GM12878 (cell line): ENCODE measurements around the gene PSG4. TPM values are rescaled to one million over a fixed set of nuclear protein-coding genes. Genes with fewer than 3 reads are reported as not detected.
"Not testable (repeated sequence)": the region's sequence is repeated elsewhere in the genome, so short reads cannot be mapped to it uniquely, and the experiment has no call there.

ENCODE experiments used
- ATAC-seq: fragments of 200-7000 bp; cut with Tn5 transposase; 3 replicates; pipeline ENCODE4 v1.9.1; 2020; ENCODE audit warnings: mild to moderate bottlenecking, moderate library complexity
- BruUV-seq: library from RNA; stranded (reverse); fragments of 400-500 nt; replicated peaks from 2 replicates; lab custom pipeline; 2021; lab: Mats Ljungman, UMichigan
- CTCF ChIA-PET: fragments of 300-600 bp; sonication (Branson Sonifier 250); formaldehyde crosslinking; extraction: SDS; loops from one replicate; lab custom pipeline; 2021; ENCODE audit warnings: inconsistent platforms; lab: Yijun Ruan, JAX
- POLR2A ChIA-PET: fragments of 350-600 bp; formaldehyde crosslinking; extraction: SDS; loops from one replicate; lab custom pipeline; 2021; ENCODE audit warnings: inconsistent platforms; lab: Charles Lee
- RAD21 ChIA-PET: fragments of 300-600 bp; sonication (Branson Sonifier 250); formaldehyde crosslinking; loops from one replicate; lab custom pipeline; 2023; ENCODE audit warnings: antibody characterized with exemption; ENCODE audit not compliant: unreplicated experiment; lab: Charles Lee
- SMC1A ChIA-PET: fragments of 300-600 bp; sonication (Branson Sonifier 250); formaldehyde crosslinking; loops from one replicate; lab custom pipeline; 2023; ENCODE audit not compliant: unreplicated experiment, uncharacterized antibody; lab: Charles Lee
- DNase-seq: peaks from one replicate; pipeline ENCODE4 v3.0.0-alpha.2; 2011; ENCODE audit warnings: low read depth, low spot score
- FAIRE-seq: peaks from 3 replicates; lab custom pipeline; 2011; peaks lifted over from hg19 to GRCh38; lab: Jason Lieb, UNC
- H2AFZ ChIP-seq: 2 replicates; pipeline ENCODE4 v1.6.0; 2011; ENCODE audit warnings: low read depth, low read length, control low read depth; ENCODE audit not compliant: control insufficient read depth
- H3K27ac ChIP-seq: 2 replicates; pipeline ENCODE4 v1.5.1; 2011; ENCODE audit warnings: control low read depth; ENCODE audit not compliant: control insufficient read depth, insufficient read depth
- H3K27me3 ChIP-seq, 2 experiments: replicated peaks in 1 of 2; 2 replicates each; pipeline versions ENCODE4 v1.6.0 to v1.6.1; 2011; ENCODE audit warnings: low read length in 1 of 2; ENCODE audit not compliant: control insufficient read depth in 2 of 2, insufficient read depth in 2 of 2
- H3K36me3 ChIP-seq, 2 experiments: 2 replicates each; pipeline ENCODE4 v1.5.1; 2011; ENCODE audit warnings: low read length in 1 of 2; ENCODE audit not compliant: control insufficient read depth in 2 of 2, insufficient read depth in 2 of 2
- H3K4me1 ChIP-seq: 2 replicates; pipeline ENCODE4 v1.6.1; 2011; ENCODE audit warnings: mild to moderate bottlenecking, low read length, moderate library complexity, mixed read lengths; ENCODE audit not compliant: control insufficient read depth, insufficient read depth
- H3K4me2 ChIP-seq: 2 replicates; pipeline ENCODE4 v1.6.0; 2011; ENCODE audit warnings: control low read depth; ENCODE audit not compliant: control insufficient read depth, insufficient read depth
- H3K4me3 ChIP-seq: fragments of 200-600 bp; sonication (generic); 2 replicates; pipeline ENCODE4 v1.5.1; 2016
- H3K79me2 ChIP-seq: 2 replicates; pipeline ENCODE4 v1.6.0; 2011; ENCODE audit warnings: low read length; ENCODE audit not compliant: control insufficient read depth, insufficient read depth
- H3K9ac ChIP-seq: 2 replicates; pipeline ENCODE4 v1.8.0; 2011; ENCODE audit warnings: low read length, control low read depth, mixed read lengths; ENCODE audit not compliant: control insufficient read depth, insufficient read depth
- H3K9me3 ChIP-seq: replicated peaks from 3 replicates; pipeline ENCODE4 v1.5.1; 2011; ENCODE audit warnings: mild to moderate bottlenecking, low read length; ENCODE audit not compliant: control insufficient read depth, insufficient read depth
- H4K20me1 ChIP-seq: 2 replicates; pipeline ENCODE4 v1.6.0; 2011; ENCODE audit not compliant: control insufficient read depth, insufficient read depth
- CBX3 ChIP-seq: fragments of 200-600 bp; sonication (generic); IDR thresholded peaks from 2 replicates; pipeline ENCODE4 v1.6.1; 2016; ENCODE audit warnings: low read depth, borderline replicate concordance
- CBX5 ChIP-seq: sonication (generic); IDR thresholded peaks from 2 replicates; pipeline ENCODE4 v1.6.1; 2016; ENCODE audit warnings: low read depth, moderate library complexity, mild to moderate bottlenecking, inconsistent platforms
- WGBS: methylation state at CpG from one replicate; pipeline ENCODE4 v1.1.6; 2016; ENCODE audit warnings: low lambda C conversion rate; ENCODE audit not compliant: insufficient replicate concordance, insufficient coverage; ENCODE audit errors: missing lambda C conversion rate; 5-methylcytosine and 5-hydroxymethylcytosine counted together
- in situ Hi-C: fragments of 300-500 bp; cut with MboI; formaldehyde crosslinking; loops from 9 replicates; pipeline ENCODE4 v1.14.3; 2018; ENCODE audit warnings: mixed read lengths
- intact Hi-C: fragments of 100-400 bp; cut with micrococcal nuclease; formaldehyde crosslinking; loops from one replicate; pipeline ENCODE4 v1.14.2; 2022; ENCODE audit not compliant: unreplicated experiment
- polyA plus RNA-seq, 11 experiments: library from polyadenylated mRNA; depleted of rRNA in 4 of 11; unstranded in 6 of 11; stranded (reverse) in 5 of 11; fragments of >200 nt; fragmentation: Nextera tagmentation in 4 of 11; fragmentation: Illumina TruSeq in 1 of 11; extraction: Ambion mirVana in 4 of 11; extraction: Trizol in 1 of 11; gene quantifications; 1 replicate in 1 of 11; 2 replicates in 10 of 11; pipeline versions ENCODE4 v1.2.1 to v1.2.3, GENCODE V29; 2011 to 2016; ENCODE audit warnings: inconsistent platforms in 2 of 11, missing spikeins in 2 of 11, low read depth in 1 of 11
- total RNA-seq, 4 experiments: library from RNA; depleted of rRNA in 3 of 4; stranded (reverse); fragments of >200 nt in 3 of 4; fragmentation: Illumina TruSeq in 1 of 4; extraction: Trizol in 1 of 4; gene quantifications; 2 replicates each; pipeline versions ENCODE4 v1.2.1 to v1.2.3, GENCODE V29; 2013 to 2021

Gene PSG4
- total and polyA plus RNA-seq, 10 of the 15 experiments (the other 5 are each of a cell fraction or from before 2014, with no cell fraction given), result not detected

DNA sequence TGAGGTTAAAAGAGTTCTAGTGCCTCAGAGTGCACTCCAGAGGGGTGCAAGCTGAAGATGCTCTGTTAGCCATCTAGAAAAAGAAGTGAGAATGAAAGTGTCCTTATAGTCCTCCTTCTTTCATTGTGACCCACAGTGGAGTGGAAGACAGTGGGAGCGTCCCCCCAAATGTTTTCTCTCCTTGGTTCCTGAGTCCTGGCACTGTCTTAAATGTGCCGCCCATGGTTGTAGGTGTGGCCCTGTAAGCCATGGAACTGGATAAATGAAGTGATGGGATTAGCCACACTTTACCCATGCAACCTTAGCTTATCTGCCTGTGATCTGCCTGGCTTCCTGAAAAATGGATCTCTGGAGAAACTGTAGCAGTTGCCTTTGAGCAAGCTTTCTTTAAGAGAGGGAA, 23.3 kb upstream of the PSG4 start:
- SMC1A ChIA-PET, intact Hi-C loops, RAD21 ChIA-PET, H4K20me1 ChIP-seq, H2AFZ ChIP-seq, BruUV-seq, ATAC-seq, POLR2A ChIA-PET, H3K4me1 ChIP-seq, H3K79me2 ChIP-seq, H3K9me3 ChIP-seq, H3K9ac ChIP-seq, H3K27me3 ChIP-seq, CTCF ChIA-PET, H3K36me3 ChIP-seq, H3K4me3 ChIP-seq, DNase-seq, H3K4me2 ChIP-seq, FAIRE-seq, H3K27ac ChIP-seq, in situ Hi-C loops: not testable (repeated sequence)
- 63% methylated on average over 2 of the region's 2 CpGs for WGBS
- peak; percentile 87; the same call in 1 of the 2 replicates for TF ChIP-seq CBX3
- 0 out of 2 replicates have a peak, but pooled peaks have one; percentile 53 for TF ChIP-seq CBX5
- TF ChIP-seq, all 136 proteins: peak for 2; not testable (repeated sequence) for 134

- H4K20me1 ChIP-seq, FAIRE-seq, H3K9me3 ChIP-seq, RAD21 ChIA-PET, H3K79me2 ChIP-seq, H3K4me1 ChIP-seq, BruUV-seq, ATAC-seq, intact Hi-C loops, H3K9ac ChIP-seq, H3K36me3 ChIP-seq, H3K27me3 ChIP-seq, DNase-seq, H3K4me3 ChIP-seq, POLR2A ChIA-PET, H3K4me2 ChIP-seq, H3K27ac ChIP-seq, H2AFZ ChIP-seq, CTCF ChIA-PET, in situ Hi-C loops: not testable (repeated sequence)
- WGBS, result 0% methylated on average over 1 of the region's 1 CpG
- SMC1A ChIA-PET, result interaction anchor here (0.6 kb wide), 1 partner anchor 1213 kb away, joined by 3 read pairs; no protein-coding TSS in a partner anchor
Measured at GRCh38 chr19:43226986-43227385, 21.5 kb upstream of the PSG4 start.
